ENCODE measurements around the gene ENTPD6.
"Not testable (repeated sequence)": the region's sequence is repeated elsewhere in the genome, so short reads cannot be mapped to it uniquely, and the experiment has no call there.

Gene ENTPD6

DNA sequence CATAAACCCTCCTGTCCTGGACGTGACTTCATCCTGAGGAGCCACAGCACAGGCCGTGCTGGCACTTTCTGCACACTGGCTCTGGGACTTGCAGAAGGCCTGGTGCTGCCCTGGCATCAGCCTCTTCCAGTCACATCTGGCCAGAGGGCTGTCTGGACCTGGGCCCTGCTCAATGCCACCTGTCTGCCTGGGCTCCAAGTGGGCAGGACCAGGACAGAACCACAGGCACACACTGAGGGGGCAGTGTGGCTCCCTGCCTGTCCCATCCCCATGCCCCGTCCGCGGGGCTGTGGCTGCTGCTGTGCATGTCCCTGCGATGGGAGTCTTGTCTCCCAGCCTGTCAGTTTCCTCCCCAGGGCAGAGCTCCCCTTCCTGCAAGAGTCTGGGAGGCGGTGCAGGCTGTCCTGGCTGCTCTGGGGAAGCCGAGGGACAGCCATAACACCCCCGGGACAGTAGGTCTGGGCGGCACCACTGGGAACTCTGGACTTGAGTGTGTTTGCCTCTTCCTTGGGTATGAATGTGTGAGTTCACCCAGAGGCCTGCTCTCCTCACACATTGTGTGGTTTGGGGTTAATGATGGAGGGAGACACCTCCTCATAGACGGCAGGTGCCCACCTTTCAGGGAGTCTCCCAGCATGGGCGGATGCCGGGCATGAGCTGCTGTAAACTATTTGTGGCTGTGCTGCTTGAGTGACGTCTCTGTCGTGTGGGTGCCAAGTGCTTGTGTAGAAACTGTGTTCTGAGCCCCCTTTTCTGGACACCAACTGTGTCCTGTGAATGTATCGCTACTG is 30.3 kb downstream of the ENTPD6 start:
- DNase-seq = no peak

DNA sequence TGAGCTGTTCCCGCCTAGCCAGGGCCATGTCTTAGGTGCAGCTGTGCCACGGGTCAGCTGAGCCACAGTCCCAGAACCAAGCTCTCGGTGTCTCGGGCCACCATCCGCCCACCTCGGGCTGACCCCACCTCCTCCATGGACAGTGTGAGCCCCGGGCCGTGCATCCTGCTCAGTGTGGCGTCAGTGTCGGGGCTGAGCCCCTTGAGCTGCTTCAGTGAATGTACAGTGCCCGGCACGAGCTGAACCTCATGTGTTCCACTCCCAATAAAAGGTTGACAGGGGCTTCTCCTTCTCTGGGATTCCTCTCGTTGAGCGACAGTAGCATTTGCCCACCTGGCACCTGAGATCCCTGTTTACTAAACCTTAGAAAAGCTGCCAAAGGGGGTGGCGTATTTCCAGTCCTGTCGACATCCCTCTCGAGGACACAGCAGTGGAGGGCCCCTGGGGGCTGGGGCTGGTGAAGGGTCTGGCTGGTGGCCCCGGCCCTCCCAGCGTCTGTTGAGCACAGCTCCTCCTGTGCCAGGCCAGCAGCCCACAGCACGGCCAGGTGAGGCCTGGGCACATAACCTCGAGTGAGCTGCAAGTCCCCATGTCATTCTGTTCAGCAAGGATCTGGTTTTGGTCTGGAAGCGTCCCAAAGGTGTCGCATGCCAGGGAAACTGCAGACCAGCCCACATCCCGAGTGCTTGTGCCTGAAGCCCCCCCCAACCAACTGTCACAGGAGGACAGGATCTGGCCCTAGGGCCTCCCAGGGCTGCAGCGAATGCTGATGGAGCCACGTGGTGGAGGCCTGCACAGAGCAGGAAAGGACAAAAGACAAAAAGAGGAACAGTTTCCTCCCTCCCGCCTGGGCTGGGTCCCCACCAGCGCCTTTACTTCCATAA is 31.2 kb downstream of the ENTPD6 start:
- DNase-seq = no peak

DNA sequence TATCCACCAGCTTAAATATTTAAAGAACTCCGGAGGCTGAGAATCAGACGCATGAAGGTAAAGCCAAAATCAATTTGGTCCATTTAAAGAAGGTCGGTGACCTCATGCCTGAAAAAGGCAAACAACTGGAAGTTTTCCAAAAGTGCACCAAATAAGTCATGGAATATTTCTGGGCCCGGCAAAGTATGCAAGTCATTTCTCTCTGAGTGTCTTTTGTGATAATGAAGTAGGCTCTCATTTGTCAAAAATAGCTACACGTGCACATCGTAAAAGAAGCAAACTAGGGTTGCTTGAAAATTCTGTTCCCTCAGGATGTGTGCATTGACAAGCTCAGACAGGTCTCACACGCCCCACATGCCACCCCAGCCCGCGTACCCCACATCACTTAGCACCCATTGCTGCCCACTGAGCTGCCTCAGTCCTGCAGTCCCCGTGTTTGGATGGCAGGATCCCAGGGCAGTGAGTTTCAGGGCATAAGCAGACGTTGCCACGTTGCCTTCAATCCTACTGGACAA is 31.9 kb downstream of the ENTPD6 start:
- DNase-seq = no peak

DNA sequence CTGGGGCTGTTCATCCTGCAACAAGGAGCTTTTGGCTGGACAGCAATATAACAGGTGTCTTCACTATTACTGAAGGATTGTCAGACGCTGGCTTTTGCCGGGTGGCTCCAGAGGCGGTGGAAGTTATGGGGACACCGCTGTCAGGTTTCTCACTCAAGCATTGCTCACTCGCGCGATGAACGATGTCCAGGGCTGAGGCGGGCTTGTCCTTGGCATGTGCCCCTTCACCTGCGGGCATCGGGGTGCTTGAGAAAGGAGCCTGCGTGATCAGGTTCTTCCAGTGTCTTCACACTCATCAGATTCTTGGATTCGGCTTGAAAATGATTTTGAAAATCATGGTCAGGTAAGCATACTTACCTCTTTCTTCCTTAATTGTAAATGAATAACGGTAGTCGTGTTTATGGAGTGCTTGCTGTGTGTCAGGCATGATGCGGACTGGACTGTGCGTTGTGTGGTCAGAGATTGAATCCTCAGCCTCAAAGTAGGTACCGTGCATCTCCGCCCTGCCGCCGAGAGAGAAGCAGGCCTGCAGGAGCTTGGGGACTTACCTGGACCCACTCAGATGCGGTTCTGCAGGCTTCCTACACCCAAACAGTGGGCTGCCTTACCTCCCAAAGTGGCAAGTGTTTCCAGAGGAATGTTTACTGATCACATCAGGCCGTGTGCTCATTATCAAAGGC is 34.1 kb downstream of the ENTPD6 start:
- DNase-seq = no peak

DNA sequence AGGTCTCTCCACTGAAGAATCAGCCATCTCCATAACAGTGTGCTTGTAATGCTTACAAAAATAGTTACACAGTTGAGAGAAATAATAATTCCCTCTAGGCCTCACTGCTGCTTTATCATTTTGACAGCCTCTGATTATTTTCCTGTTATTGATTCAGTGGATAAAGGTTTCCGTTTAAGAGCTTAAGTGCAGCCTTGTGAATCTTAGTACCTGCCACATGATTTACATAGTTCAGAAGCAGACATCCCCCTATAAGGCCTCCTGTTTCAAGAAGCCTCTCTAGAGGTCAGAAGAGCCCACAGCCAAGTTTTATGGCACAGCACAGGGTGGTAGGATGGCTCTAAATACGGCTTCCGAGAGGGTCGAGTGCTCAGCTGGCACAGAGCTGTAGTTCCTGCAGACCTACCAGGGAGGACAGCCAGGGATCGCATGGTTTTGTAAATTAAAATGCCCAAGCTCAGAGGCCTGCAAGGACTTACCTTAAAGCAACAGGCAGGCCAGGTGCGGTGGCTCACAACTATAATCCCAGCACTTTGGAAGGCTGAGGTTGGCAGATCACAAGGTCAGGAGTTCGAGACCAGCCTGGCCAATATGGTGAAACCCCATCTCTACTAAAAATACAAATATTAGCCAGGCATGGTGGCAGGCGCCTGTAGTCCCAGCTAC is 34.8 kb downstream of the ENTPD6 start:
- DNase-seq = no peak

DNA sequence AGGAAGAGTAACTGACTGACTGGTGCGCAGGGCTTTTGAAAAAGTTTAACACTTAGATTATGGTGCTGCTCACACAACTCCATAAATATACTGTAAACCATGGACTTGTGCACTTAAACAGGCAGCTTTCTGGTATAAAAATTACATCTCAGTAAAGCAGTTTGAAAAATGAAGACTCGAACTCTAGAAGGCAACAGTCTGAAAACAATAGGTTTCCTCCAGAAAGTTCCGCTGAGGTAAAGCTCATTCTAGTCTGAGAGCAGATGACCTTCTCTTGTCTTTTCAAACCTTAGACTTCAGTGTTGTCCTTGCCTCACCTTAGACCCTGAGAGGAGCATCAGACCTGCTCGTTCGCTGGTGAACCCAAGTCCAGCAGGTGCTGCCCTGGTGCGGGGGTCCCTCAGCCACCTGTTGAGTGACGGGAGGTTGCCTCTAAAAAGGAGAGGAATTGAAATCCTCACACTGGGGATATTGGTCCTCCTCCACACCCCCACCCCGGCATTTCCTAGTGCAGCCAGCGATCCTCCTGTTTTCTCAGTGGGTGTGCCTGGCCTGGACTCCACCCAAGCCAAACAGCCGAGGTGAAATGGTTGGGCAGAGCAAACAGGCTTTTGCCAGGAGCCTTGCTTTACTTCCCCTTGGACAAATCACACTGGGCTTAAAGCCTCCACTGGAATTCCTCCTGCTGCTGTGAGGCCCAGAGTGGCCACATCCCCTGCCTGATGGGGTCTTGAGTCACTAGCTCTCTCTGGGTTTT is 37.7 kb downstream of the ENTPD6 start:
- DNase-seq = no peak

DNA sequence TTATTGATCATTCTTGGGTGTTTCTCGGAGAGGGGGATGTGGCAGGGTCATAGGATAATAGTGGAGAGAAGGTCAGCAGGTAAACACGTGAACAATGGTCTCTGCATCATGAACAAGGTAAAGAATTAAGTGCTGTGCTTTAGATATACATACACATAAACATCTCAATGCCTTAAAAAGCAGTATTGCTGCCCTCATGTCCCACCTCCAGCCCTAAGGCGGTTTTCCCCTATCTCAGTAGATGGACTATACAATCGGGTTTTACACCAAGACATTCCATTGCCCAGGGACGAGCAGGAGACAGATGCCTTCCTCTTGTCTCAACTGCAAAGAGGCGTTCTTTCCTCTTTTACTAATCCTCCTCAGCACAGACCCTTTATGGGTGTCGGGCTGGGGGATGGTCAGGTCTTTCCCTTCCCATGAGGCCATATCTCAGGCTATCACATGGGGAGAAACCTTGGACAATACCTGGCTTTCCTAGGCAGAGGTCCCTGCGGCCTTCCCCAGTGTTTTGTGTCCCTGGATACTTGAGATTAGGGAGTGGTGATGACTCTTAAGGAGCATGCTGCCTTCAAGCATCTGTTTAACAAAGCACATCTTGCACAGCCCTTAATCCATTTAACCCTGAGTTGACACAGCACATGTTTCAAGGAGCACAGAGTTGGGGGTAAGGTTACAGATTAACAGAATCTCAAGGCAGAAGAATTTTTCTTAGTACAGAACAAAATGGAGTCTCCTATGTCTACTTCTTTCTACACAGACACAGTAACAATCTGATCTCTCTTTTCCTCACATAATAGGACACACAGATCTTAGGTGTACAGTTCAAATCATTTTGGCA is 38.7 kb downstream of the ENTPD6 start:
- not testable (repeated sequence) for DNase-seq

DNA sequence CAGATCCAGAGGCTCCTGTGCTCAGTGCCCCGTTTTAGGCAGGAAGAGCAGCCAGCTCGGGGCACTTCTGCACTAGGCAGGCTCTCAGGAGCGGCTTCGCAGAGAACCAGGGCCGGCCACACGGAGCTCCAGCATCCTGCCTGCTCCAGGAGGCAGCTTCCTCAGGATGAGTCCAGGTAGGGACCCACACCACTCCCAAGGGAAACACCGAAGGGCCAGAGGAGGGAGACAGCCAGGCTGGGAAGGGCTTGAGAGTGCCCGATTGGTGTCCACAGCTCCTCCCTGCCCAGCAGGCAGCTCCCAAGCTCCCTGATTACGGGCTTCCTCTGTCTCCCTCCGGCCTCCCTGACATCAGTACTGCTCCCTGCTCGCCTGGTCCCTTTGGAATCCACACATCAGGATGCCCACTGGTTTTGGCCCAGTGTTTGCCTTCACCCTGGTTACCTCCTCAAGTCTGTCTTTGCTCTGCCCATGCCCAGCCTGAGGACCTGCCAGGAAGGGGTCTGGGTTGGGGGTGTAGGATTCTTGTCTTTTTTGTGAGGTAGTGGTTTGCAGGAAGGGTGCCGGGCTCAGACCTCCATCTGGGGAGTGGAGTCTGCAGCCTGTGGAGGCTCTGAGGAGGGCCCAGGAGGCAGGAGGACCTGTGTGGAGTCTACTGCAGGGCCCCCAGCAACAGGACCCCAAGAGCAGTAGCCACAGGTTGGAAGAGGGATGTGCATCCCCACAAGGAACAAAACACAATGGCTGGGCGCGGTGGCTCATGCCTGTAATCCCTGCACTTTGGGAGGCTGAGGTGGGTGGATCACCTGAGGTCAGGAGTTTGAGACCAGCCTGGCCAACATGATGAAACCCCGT is 41.2 kb downstream of the ENTPD6 start:
- no peak for DNase-seq

DNA sequence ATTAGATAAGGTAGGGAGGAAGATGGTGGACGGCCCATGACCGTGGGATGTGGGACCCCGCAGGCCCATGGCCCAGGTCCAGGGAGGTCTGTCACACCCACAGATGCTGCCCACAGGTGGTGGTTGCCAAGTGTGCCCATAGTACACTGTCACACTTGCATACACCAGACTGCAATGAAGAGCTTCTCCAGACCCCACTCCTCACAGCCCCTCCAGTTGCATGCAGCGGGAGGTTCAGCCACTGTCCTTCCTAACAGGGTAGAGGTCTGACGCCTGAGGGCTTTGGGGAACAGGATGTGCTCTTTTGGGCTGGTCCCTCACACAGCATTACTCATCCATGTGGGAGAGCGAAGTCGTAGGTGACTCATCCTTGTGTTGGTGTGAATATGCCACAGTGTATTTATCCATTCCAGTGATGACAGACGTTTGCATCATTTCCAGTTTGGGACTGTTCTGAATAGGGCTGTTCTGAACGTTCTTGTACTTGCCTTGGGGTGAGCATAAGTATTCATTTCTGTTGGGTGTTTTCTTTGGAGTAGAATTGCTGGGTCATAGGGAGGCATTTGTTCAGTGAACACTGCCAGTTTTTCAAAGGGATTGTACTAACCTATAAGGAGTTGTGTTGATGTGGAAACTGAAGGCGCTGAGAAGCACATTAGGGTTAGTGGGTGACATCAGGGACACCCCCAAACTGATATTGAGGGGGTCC is 42.3 kb downstream of the ENTPD6 start:
- no peak for DNase-seq

DNA sequence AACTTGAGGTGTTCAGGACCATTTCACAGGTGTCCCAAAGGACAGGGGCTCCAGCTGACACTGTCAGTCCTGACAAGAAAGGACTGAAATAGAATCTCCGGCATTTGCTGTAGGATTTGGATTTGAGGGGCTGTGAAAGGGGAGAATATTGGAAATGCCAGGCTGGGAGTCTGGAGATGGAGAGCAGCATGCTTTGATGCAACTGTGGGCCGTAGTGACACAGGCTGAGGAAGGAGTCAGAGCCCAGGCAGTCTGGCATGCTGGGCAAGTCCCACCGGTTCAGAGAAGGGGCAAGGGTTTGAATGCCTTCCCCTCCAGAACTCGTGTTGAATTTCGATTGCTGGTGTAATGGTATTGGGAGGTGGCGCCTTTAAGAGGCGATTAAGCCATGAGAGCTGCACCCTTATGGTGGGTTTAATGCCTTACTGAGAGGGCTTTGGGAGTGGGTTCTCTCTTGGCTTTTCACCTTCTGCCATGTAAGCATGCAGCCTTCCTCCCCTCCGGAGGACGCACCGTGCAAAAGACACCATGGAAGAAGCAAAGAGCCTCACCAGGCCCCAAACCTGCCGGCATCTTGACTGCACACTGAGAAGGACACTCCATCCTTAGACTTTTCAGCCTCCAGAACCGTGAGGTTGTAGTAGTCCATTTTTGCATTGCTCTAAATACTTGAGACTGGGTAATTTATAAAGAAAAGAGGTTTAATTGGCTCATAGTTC is 43.0 kb downstream of the ENTPD6 start:
- no peak for DNase-seq

DNA sequence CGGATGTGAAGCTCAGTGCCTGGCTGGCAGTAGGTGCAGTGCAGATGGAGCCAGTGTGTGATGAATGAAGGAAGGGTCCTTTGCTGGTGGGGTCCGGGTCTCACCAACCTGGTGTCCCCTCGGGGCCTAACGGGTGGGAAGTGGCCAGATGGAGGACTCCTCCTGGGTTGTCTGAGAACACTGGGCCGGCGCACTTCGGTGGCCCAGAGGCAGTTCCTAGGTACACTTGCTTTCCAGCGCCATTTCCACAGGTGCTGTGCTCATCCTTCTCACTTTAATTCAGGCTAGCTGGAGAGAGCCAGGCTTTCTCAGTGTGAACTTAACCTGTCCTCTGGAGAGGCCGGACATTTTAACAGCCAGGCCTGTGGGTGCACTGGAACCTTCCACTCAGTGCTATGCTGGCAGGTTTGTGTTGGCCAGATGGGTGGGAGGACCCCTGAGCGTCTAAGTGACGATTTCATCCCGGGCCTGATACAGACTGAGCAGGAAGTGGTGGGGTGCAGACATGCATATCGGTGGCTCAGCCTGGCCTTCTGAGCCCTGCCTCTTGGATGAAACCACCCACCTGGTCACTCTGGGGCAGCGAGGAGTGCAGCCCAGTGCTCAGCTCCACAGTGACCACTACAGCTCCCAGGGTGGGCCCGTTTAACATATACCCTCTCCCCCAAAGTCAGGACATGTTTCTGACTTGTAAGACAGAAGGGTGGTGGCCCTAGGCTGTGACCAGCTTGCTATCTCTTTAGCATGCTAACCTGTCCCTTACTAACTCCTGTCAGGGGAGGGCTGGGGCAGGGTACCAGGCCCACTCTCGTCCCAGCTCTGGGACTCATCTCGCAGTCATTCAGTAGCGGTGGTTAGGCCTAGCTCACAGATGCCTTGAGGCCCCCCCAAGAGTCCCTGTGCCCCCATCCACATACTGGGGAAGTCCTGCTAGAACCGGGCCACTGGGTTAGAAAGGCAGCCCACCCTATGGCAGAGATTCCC is 44.2 kb downstream of the ENTPD6 start:
- DNase-seq = no peak

DNA sequence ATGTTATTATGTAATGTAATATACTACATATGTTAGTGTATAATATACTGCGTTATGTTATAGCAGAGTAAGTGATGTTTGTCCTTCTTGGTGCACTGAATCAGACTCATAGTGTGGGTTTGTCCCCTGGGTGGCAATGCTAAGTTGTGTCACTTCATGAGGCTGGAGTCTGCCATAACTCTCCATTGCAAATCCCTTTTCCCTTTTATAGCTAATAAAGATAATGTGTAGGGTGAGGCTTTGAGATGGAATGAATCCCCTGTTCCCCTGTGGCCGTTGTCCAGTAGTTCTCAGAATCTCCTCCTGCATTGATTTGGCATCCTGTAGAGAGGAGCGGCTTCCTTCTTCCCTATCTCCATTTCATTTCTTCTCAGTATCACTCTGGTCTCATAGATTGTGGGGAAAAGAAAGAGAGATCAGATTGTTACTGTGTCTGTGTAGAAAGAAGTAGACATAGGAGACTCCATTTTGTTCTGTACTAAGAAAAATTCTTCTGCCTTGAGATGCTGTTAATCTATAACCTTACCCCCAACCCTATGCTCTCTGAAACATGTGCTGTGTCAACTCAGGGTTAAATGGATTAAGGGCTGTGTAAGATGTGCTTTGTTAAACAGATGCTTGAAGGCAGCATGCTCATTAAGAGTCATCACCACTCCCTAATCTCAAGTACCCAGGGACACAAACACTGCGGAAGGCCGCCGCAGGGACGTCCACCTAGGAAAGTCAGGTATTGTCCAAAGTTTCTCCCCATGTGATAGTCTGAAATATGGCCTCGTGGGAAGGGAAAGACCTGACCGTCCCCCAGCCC is 45.5 kb downstream of the ENTPD6 start:
- DNase-seq = not testable (repeated sequence)

DNA sequence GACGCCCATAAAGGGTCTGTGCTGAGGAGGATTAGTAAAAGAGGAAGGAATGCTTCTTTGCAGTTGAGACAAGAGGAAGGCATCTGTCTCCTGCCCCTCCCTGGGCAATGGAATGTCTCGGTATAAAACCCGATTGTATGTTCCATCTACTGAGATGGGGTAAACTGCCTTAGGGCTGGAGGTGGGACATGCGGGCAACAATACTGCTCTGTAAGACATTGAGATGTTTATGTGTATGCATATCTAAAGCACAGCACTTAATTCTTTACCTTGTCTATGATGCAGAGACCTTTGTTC is 46.1 kb downstream of the ENTPD6 start:
- not testable (repeated sequence) for DNase-seq

DNA sequence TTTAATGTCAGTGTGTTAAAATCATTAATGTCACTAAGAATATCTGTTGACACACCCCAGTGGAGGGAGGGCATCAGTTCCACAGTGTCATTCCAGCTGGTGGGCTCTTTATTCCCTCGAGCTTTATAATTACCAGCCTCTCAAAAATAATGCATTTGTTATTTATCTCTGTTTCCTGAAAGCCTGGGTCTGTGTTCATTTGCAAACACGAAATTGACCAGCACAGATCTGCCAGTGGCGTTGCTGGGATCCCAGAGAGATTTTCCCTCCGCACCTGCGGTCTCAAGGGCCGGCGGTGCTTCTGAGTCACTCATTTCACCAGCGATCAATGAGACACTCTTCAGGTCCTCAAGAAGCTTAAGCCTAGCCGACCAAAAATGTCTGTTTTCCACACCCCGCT is 46.7 kb downstream of the ENTPD6 start:
- no peak for DNase-seq

DNA sequence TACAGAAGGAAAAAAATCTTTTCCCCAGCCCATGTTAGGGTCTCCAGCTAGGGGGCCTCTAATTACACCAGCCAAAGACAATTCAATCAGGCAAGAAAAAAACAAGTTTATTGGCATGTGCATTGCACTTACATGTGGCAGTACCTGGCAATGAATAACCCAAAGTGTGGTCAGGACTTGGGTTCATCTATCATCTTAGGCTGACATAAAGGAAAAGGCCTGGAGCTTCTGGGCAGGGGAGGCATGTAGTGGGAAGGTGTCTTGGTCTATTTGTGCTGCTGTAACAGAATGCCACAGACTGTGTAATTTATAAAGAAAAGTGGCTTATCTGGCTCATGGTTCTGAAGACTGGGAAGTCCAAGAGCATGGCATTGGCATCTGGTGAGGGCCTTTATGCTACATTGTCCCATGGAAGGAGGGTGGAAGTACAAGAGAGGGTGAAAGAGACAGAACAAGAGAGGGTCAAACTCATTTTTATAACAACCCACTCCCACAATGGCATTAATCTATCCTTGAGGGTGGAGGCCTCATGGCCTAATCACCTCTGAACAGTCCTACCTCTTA is 48.0 kb downstream of the ENTPD6 start:
- DNase-seq = no peak

DNA sequence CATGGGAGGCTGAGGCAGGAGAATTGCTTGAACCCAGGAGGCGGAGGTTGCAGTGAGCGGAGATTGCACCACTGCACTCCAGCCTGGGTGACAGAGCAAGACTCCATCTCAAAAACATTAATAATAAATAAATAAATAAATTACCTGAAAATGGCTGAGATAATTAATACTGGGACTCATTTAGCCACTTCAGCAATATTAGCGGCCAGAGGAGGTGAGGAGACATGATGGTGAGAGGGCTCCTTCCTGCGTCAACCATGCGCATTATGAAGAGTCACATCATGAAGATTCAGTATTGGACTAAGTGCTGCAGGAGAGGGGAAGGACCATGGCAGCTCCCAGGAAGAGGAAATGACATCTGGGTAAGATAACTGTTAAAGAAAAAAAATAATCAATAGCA is 49.5 kb downstream of the ENTPD6 start:
- DNase-seq = no peak

All from NCI-H510A (cell line).